CD14-positive monocyte (primary cell): ENCODE results near the gene TRAPPC10. TPM values are rescaled to one million over a fixed set of nuclear protein-coding genes. Genes with fewer than 3 reads are reported as not detected.

Experiments
- DNase-seq, 3 donors: peaks; one replicate each; pipeline ENCODE4 v3.0.0-alpha.2; 2011 to 2022
- H2AFZ ChIP-seq: 2 replicates; pipeline ENCODE4 v1.6.0; 2012; ENCODE audit warnings: mild to moderate bottlenecking, low read depth, low read length, inconsistent platforms; ENCODE audit not compliant: insufficient read depth, poor library complexity, severe bottlenecking
- H3K27ac ChIP-seq, 2 donors: 1 replicate in 1 of 2; 2 replicates in 1 of 2; pipeline ENCODE4 v1.5.1; 2012 to 2013; ENCODE audit warnings: low read length in 2 of 2, control low read depth in 1 of 2, inconsistent platforms in 1 of 2, low read depth in 1 of 2, mild to moderate bottlenecking in 1 of 2
- H3K27me3 ChIP-seq, 2 donors: one replicate each; pipeline versions ENCODE4 v1.6.0 to v1.6.1; 2011 to 2013; ENCODE audit warnings: low read length in 2 of 2; ENCODE audit not compliant: control insufficient read depth in 2 of 2, insufficient read depth in 2 of 2
- H3K36me3 ChIP-seq, 2 donors: replicated peaks in 1 of 2; 1 replicate in 1 of 2; 2 replicates in 1 of 2; pipeline versions ENCODE4 v1.5.1 to v1.6.1; 2012 to 2013; ENCODE audit warnings: low read length in 2 of 2, control low read depth in 1 of 2, inconsistent platforms in 1 of 2, mild to moderate bottlenecking in 1 of 2; ENCODE audit not compliant: insufficient read depth in 2 of 2, control insufficient read depth in 1 of 2
- H3K4me1 ChIP-seq, 2 donors: 1 replicate in 1 of 2; 2 replicates in 1 of 2; pipeline versions ENCODE4 v1.5.1 to v1.6.1; 2012 to 2013; ENCODE audit warnings: low read length in 2 of 2, control low read depth in 1 of 2, inconsistent platforms in 1 of 2, mild to moderate bottlenecking in 1 of 2, moderate library complexity in 1 of 2; ENCODE audit not compliant: insufficient read depth in 2 of 2, control insufficient read depth in 1 of 2
- H3K4me2 ChIP-seq: replicated peaks from 2 replicates; pipeline ENCODE3; 2012; ENCODE audit warnings: low read length, moderate library complexity, mild to moderate bottlenecking; ENCODE audit not compliant: poor library complexity, severe bottlenecking; ENCODE audit errors: extremely low read depth
- H3K4me3 ChIP-seq, 3 experiments: fragments of 200-600 bp in 1 of 3; sonication (generic) in 1 of 3; replicated peaks in 1 of 3; 1 replicate in 2 of 3; 2 replicates in 1 of 3; pipeline ENCODE4 v1.5.1; 2011 to 2013; ENCODE audit warnings: low read length in 3 of 3, mild to moderate bottlenecking in 3 of 3, control low read depth in 2 of 3, low read depth in 2 of 3, inconsistent platforms in 1 of 3, moderate library complexity in 1 of 3
- H3K79me2 ChIP-seq: 2 replicates; pipeline ENCODE4 v1.6.0; 2012; ENCODE audit warnings: mild to moderate bottlenecking, control low read depth, inconsistent platforms, low read length, moderate library complexity; ENCODE audit not compliant: insufficient read depth
- H3K9ac ChIP-seq: 2 replicates; pipeline ENCODE4 v1.6.0; 2017; ENCODE audit warnings: low read length, mild to moderate bottlenecking; ENCODE audit not compliant: insufficient read depth, poor library complexity, severe bottlenecking
- H3K9me3 ChIP-seq, 2 donors: replicated peaks in 1 of 2; 1 replicate in 1 of 2; 2 replicates in 1 of 2; pipeline versions ENCODE4 v1.5.1 to v1.6.1; 2012 to 2013; ENCODE audit warnings: low read length in 2 of 2, control low read depth in 1 of 2; ENCODE audit not compliant: control insufficient read depth in 1 of 2, insufficient read depth in 1 of 2
- H4K20me1 ChIP-seq: 2 replicates; pipeline ENCODE4 v1.6.0; 2012; ENCODE audit warnings: mild to moderate bottlenecking, low read length, control low read depth, moderate library complexity; ENCODE audit not compliant: insufficient read depth
- H3K27ac Mint-ChIP-seq, 7 donors: one replicate each; pipeline ENCODE4 v1.8.0; 2020; ENCODE audit warnings: mild to moderate bottlenecking in 7 of 7, mixed read lengths in 7 of 7, moderate library complexity in 6 of 7, inconsistent platforms in 2 of 7
- H3K27me3 Mint-ChIP-seq, 3 donors: one replicate each; pipeline ENCODE4 v1.8.0; 2021 to 2022; ENCODE audit warnings: low read depth in 3 of 3, mild to moderate bottlenecking in 3 of 3, mixed read lengths in 3 of 3, moderate library complexity in 3 of 3, inconsistent platforms in 1 of 3
- H3K36me3 Mint-ChIP-seq, 2 donors: one replicate each; pipeline ENCODE4 v1.8.0; 2020; ENCODE audit warnings: mixed read lengths in 2 of 2, inconsistent platforms in 1 of 2, mild to moderate bottlenecking in 1 of 2
- H3K4me1 Mint-ChIP-seq: one replicate; pipeline ENCODE4 v1.8.0; 2020; ENCODE audit warnings: mild to moderate bottlenecking, mixed read lengths
- H3K4me3 Mint-ChIP-seq, 2 donors: one replicate each; pipeline ENCODE4 v1.8.0; 2020; ENCODE audit warnings: mild to moderate bottlenecking in 2 of 2, mixed read lengths in 2 of 2, moderate library complexity in 1 of 2
- H3K9me3 Mint-ChIP-seq, 7 donors: one replicate each; pipeline ENCODE4 v1.8.0; 2020 to 2022; ENCODE audit warnings: mixed read lengths in 7 of 7, mild to moderate bottlenecking in 6 of 7, moderate library complexity in 6 of 7, inconsistent platforms in 2 of 7
- WGBS: methylation state at CpG from one replicate; pipeline ENCODE4 v1.1.5; 2013; ENCODE audit warnings: missing lambda C conversion rate; ENCODE audit not compliant: insufficient coverage; 5-methylcytosine and 5-hydroxymethylcytosine counted together
- intact Hi-C, 2 donors: fragments of 100-400 bp; cut with micrococcal nuclease; formaldehyde crosslinking; loops; one replicate each; pipeline versions ENCODE4 v1.15.0 to v1.15.1; 2023
- polyA plus RNA-seq, 3 donors: library from polyadenylated mRNA; depleted of rRNA in 1 of 3; unstranded in 2 of 3; stranded (reverse) in 1 of 3; fragments of 300-500 nt in 2 of 3; fragments of >200 nt in 1 of 3; fragmentation: Illumina TruSeq in 2 of 3; gene quantifications; 1 replicate in 2 of 3; 2 replicates in 1 of 3; pipeline ENCODE4 v1.2.3, GENCODE V29; 2012 to 2021
- TF ChIP-seq, protein P1 (sequence below): fragments of 200-600 bp; IDR thresholded peaks from one replicate; pipeline ENCODE4 v1.8.0; 2022; ENCODE audit warnings: antibody characterized with exemption, mild to moderate bottlenecking

The TRAPPC10 gene
- polyA plus RNA-seq, 3 donors, result 5.9 to 40.6 (median 8.6) TPM

DNA sequence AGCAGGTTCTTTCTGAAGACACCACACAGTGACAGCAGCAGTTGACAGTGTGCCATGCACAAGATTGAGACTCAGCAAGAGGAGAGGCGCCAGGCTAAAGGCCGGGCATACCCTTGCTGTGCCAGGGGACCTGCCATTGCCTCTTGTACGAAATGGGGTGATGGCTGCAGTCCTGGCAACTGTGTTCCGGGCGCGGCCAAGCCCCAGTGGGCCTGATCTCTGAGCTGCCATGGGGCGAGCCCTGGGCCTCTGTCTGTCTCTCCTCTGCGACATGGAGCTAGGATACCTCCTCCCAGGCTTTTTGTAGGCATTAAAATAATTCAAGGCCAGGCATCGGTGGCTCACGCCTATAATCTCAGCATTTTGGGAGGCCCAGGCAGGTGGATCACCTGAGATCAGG lies 9.6 kb upstream of the TRAPPC10 start:
- 90% methylated on average over 10 of the region's 10 CpGs for WGBS
- intact Hi-C loops, result no loop called here

DNA sequence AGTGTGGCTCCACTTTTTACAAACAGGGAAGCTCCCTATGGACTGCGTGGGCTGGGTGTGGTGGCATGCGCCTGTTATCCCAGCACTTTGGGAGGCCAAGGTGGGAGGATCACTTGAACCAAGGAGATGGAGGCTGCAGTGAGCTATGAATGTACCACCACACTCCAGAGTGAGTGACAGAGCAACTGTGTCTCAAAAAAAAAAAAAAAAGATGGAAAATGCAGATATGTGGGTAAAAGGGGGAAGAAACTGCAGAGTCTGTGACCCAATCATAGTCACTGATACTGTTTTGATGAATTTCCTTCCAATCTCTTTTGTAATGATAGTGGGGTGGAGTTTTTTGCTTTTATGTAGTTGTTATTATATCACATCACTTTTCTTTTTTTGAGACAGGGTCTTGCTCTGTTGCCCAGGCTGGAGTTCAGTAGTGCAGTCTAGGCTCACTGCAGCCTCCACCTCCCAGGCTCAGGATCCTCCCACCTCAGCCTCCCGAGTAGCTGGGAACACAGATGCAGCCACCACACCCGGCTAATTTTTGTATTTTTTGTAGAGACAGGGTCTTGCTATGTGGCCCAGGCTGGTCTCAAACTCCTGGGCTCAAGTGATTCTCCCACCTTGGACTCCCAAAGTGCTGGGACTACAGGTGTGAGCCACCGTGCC lies 8.7 kb upstream of the TRAPPC10 start:
- no peak overlapping the region for H3K4me3 Mint-ChIP-seq
- Histone ChIP-seq H3K9ac (no peak overlapping the region), H3K27ac (no peak overlapping the region), H4K20me1 (no peaks in the 10 kb centered on the region), H3K9me3 (no peaks in the 10 kb centered on the region), H3K4me3 (no peak overlapping the region), H3K79me2 (no peaks in the 10 kb centered on the region), H3K4me1 (no peaks in the 10 kb centered on the region), H3K4me2 (no peak overlapping the region), H3K27me3 (no peaks in the 10 kb centered on the region), H3K36me3 (no peaks in the 10 kb centered on the region), H2AFZ (no peak overlapping the region)
- peaks cover 0 to 4% of the 10 kb centered on the region in 2 donors for H3K36me3 Mint-ChIP-seq
- no peaks in the 10 kb centered on the region for H3K9me3 Mint-ChIP-seq
- H3K27ac Mint-ChIP-seq, result no peak overlapping the region
- H3K27me3 Mint-ChIP-seq, result peaks cover 3 to 11% (median 3%) of the 10 kb centered on the region in 3 donors
- no peak for DNase-seq
- H3K4me1 Mint-ChIP-seq, result no peaks in the 10 kb centered on the region
- 81% methylated on average over 3 of the region's 5 CpGs for WGBS
- intact Hi-C loops, result no loop called here
- TF ChIP-seq, protein P1, sequence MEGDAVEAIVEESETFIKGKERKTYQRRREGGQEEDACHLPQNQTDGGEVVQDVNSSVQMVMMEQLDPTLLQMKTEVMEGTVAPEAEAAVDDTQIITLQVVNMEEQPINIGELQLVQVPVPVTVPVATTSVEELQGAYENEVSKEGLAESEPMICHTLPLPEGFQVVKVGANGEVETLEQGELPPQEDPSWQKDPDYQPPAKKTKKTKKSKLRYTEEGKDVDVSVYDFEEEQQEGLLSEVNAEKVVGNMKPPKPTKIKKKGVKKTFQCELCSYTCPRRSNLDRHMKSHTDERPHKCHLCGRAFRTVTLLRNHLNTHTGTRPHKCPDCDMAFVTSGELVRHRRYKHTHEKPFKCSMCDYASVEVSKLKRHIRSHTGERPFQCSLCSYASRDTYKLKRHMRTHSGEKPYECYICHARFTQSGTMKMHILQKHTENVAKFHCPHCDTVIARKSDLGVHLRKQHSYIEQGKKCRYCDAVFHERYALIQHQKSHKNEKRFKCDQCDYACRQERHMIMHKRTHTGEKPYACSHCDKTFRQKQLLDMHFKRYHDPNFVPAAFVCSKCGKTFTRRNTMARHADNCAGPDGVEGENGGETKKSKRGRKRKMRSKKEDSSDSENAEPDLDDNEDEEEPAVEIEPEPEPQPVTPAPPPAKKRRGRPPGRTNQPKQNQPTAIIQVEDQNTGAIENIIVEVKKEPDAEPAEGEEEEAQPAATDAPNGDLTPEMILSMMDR, result no peak

More for the DNA sequence above, 9.6 kb upstream of the TRAPPC10 start:
- no peaks in the 10 kb centered on the region for H3K4me1 ChIP-seq
- H3K36me3 ChIP-seq, result no peaks in the 10 kb centered on the region
- TF ChIP-seq, protein P1, result no peak
- no peaks in the 10 kb centered on the region for H3K79me2 ChIP-seq
- H3K4me3 ChIP-seq, result no peak overlapping the region
- no peak overlapping the region for H3K4me3 Mint-ChIP-seq
- H3K9me3 Mint-ChIP-seq, result peaks cover 0 to 1% (median 0%) of the 10 kb centered on the region in 7 donors
- no peak overlapping the region for H3K9ac ChIP-seq
- H3K27ac Mint-ChIP-seq, result no peak overlapping the region
- H3K27ac ChIP-seq, result no peak overlapping the region
- no peaks in the 10 kb centered on the region for H4K20me1 ChIP-seq
- H3K9me3 ChIP-seq, result no peaks in the 10 kb centered on the region
- no peak for DNase-seq
- peaks cover 0 to 2% of the 10 kb centered on the region in 2 donors for H3K27me3 ChIP-seq
- H3K4me2 ChIP-seq, result no peak overlapping the region
- H3K36me3 Mint-ChIP-seq, result no peaks in the 10 kb centered on the region
- H3K4me1 Mint-ChIP-seq, result no peaks in the 10 kb centered on the region
- no peak overlapping the region for H2AFZ ChIP-seq
- peaks cover 3 to 11% (median 3%) of the 10 kb centered on the region in 3 donors for H3K27me3 Mint-ChIP-seq
